GM21423 (cell line): ENCODE results near the gene PTPRE.
A peak's percentile ranks its signal among the peaks of the same experiment; 100 is the strongest.
"Not testable (repeated sequence)": the region's sequence is repeated elsewhere in the genome, so short reads cannot be mapped to it uniquely, and the experiment has no call there.

Experiments used
- ATAC-seq: cut with Tn5 transposase; IDR thresholded peaks from one replicate; pipeline ENCODE4 v1.9.1; 2021; ENCODE audit warnings: mild to moderate bottlenecking, moderate library complexity; ENCODE audit not compliant: unreplicated experiment

PTPRE gene

DNA sequence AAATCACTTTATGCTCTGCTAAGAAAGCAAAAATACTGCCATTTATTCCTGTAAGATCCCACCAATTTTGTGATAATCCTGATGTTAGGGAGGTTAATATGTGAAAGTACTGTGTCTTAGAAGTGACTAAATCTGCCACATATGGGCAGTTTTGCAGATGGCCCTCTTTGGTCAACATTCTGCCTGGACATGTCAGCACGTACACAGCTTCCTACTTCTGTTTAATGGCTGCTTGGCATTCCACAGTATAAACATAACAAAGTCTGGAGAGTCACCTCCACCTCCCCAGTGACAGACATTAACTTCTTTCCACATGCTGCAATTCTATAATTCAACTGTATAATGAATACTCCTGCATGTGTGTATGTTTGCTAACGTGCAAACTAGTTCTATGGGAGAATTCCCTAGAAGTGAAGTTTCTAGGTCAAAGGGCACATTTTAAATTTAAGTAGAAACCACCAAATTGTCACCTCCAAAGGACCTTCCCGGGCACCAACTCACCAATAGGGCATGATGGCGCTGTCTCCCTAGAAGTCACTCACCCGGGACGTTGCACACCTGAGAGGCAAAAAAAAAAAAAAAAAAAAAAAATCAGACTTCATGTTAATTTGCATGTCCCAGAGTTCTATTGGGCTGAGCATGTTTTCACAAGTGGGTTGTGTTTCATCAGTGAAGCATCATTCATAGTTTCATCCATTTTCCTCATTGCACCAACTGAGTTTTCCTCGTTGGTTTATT is 180.4 kb downstream of the PTPRE start:
- ATAC-seq, result no peak

GRCh38 chr10:128087884-128088709 is 181.2 kb downstream of the PTPRE start:
- ATAC-seq, result no peak

GRCh38 chr10:128091636-128092210 is 184.8 kb downstream of the PTPRE start:
- ATAC-seq, result no peak

GRCh38 chr10:128092454-128092853 is 185.6 kb downstream of the PTPRE start:
- ATAC-seq, result no peak

DNA sequence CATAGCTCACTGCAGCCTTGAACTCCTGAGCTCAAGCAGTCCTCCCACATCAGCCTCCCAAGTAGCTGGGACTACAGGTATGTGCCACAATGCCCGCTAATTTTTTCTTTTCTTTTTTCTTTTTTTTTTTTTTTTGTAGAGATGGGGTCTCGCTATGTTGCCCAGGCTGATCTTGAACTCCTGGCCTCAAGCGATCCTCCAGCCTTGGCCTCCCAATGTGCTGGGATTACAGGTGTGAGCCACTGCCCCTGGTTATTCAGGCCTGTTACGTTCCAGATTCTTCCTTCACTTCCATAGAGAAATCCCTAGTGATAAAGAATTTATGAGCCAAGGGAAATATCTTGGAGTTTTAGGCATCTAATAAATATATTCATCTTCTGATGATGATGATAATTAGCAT is 187.7 kb downstream of the PTPRE start:
- not testable (repeated sequence) for ATAC-seq

- no peak for ATAC-seq
These were observed 188.3 kb downstream of the PTPRE start for GRCh38 chr10:128095027-128095752.

GRCh38 chr10:128095753-128096469 is 189.0 kb downstream of the PTPRE start:
- ATAC-seq, result peak; percentile 73

GRCh38 chr10:128096486-128097199 is 189.7 kb downstream of the PTPRE start:
- ATAC-seq, result no peak

DNA sequence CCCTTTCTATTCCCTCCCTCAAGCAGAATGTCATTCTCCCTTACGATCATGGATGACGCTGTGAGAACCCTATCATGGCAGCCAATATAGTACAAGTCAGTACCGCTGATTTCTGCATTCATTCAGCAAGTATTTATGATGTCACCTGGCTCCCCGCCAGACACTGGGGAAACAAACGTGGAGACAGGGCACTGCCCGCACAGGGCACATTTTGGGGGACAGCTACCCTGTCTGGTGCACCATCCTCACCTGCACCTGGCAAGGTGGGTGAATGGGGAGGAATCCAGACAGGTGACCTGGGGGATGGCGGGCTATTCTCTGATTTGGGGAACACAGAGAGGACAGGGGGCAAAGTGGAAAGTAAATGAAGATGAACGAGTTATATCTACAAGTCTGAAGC is 190.9 kb downstream of the PTPRE start:
- ATAC-seq, result no peak

DNA sequence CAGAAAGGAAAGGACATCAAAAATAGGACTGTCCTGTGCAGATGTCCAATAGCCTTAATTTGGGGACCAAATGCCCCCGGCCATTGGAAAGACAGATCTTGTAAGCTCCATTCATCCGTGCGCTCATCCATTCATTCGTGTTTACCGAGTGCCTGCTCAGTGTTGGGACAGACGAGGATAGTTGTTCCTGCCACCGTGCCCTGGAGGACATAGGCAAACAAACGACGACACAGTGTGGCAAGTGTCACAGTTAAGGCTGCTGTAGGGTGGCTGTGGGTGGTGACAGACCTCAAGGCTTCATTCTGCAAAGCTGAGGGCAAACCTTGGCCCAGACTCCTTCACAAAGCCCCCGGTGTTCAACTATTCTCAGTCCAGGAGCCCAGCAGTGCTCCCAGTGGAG is 191.7 kb downstream of the PTPRE start:
- no peak for ATAC-seq

GRCh38 chr10:128099901-128100300 is 193.0 kb downstream of the PTPRE start:
- ATAC-seq, result no peak

DNA sequence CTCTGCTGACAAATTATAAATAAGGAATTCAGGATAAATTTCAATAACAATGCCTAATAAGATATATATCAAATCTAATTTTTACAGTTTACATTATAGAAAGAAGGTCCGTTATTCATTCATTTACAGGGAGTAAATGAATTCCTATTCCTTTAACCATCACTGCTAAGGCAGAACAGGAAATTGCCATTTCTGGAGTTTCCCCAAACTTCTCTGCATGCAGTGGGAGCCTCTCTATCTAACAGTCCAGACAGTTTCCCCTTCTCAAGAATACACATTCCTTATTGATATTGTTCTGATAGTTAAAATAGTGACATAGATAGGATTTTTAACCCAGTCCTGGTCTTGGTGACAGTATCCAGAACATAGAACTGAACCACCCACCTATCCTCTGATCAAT is 195.0 kb downstream of the PTPRE start:
- no peak for ATAC-seq

GRCh38 chr10:128102480-128103228 is 195.8 kb downstream of the PTPRE start:
- ATAC-seq, result no peak

GRCh38 chr10:128103229-128103714 is 196.4 kb downstream of the PTPRE start:
- no peak for ATAC-seq

DNA sequence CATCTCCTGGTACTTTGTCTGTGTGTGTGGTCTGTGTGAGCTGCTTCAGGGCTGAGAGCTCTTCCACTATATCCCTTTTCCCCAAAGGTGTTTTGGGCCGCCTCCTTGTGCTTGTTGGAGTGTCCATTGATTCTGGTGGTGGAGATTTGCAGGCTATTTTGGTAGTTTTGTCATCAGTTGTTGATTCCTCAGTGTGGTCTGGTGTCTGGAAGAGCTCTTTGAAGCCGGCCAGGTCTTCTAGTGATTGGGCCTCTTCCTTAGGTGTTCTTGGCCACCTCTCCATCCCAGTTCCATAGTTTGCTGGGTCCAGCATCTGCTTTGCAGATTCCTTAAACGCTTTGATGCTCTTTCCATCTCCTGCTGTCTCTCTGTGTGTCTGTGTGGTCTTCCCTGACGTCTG is 198.5 kb downstream of the PTPRE start:
- ATAC-seq, result no peak

DNA sequence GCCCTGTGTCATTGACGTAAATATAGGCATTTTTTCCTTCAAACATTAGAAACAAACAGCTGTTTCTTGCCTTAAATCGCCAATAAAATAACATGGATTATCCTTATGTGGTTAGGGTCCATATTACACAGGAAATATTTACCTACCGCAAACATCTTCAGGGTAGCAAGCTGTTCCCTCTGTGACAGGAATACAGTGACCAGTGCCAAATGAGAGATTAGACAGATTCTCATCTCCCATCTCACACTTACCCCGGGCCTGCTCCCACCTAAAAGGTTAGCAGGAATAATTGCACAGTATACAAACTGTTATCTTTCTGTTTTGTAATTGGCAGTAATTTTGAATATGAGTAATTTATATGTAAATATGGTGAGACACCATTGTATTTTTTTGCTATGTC is 202.8 kb downstream of the PTPRE start:
- no peak for ATAC-seq

- no peak for ATAC-seq
These were observed 203.4 kb downstream of the PTPRE start for GRCh38 chr10:128110339-128110738.

- ATAC-seq, result no peak
These were observed 204.8 kb downstream of the PTPRE start for GRCh38 chr10:128111696-128112095.

- no peak for ATAC-seq
These were observed 206.1 kb downstream of the PTPRE start for GRCh38 chr10:128113026-128113425.
